EH (cell line): ENCODE measurements around the gene GRID1.
"Not testable (repeated sequence)": the region's sequence is repeated elsewhere in the genome, so short reads cannot be mapped to it uniquely, and the experiment has no call there.

ENCODE experiments used
- DNase-seq: peaks from one replicate; pipeline ENCODE4 v3.0.0-alpha.2; 2015; ENCODE audit warnings: low read depth

The GRID1 gene

GRCh38 chr10:86035791-86036543 is 330.6 kb downstream of the GRID1 start:
- DNase-seq, result no peak

- no peak for DNase-seq
Measured at GRCh38 chr10:86034710-86035109, 331.9 kb downstream of the GRID1 start.

GRCh38 chr10:86033581-86033980 is 333.0 kb downstream of the GRID1 start:
- no peak for DNase-seq

GRCh38 chr10:86032087-86032486 is 334.5 kb downstream of the GRID1 start:
- not testable (repeated sequence) for DNase-seq

GRCh38 chr10:86030312-86030711 is 336.3 kb downstream of the GRID1 start:
- DNase-seq, result no peak

- no peak for DNase-seq
Measured at GRCh38 chr10:86027346-86027745, 339.2 kb downstream of the GRID1 start.

- no peak for DNase-seq
Measured at GRCh38 chr10:86025509-86025908, 341.1 kb downstream of the GRID1 start.

GRCh38 chr10:86024281-86025041 is 342.1 kb downstream of the GRID1 start:
- DNase-seq, result no peak

- no peak for DNase-seq
Measured at GRCh38 chr10:86023931-86024280, 342.7 kb downstream of the GRID1 start.

GRCh38 chr10:86023336-86023735 is 343.3 kb downstream of the GRID1 start:
- no peak for DNase-seq

- DNase-seq, result no peak
Measured at GRCh38 chr10:86022906-86023305, 343.7 kb downstream of the GRID1 start.

- no peak for DNase-seq
Measured at GRCh38 chr10:86020134-86020533, 346.5 kb downstream of the GRID1 start.

GRCh38 chr10:86019141-86019540 is 347.5 kb downstream of the GRID1 start:
- DNase-seq, result no peak

GRCh38 chr10:86018735-86019058 is 347.9 kb downstream of the GRID1 start:
- DNase-seq, result no peak

GRCh38 chr10:86017841-86018734 is 348.5 kb downstream of the GRID1 start:
- DNase-seq, result no peak

GRCh38 chr10:86013568-86013967 is 353.0 kb downstream of the GRID1 start:
- DNase-seq, result no peak

GRCh38 chr10:86007171-86007570 is 359.4 kb downstream of the GRID1 start:
- DNase-seq, result no peak

- no peak for DNase-seq
Measured at GRCh38 chr10:86004337-86004736, 362.3 kb downstream of the GRID1 start.

- DNase-seq, result no peak
Measured at GRCh38 chr10:86003201-86003621, 363.4 kb downstream of the GRID1 start.

- no peak for DNase-seq
Measured at GRCh38 chr10:86001521-86001920, 365.1 kb downstream of the GRID1 start.

GRCh38 chr10:85997544-85997943 is 369.1 kb downstream of the GRID1 start:
- no peak for DNase-seq

GRCh38 chr10:85995791-85996190 is 370.8 kb downstream of the GRID1 start:
- peak; percentile 17 for DNase-seq
